Mononuclear cell (primary cell): Measurements from ENCODE around the gene PLEKHA7. TPM values are rescaled to one million over a fixed set of nuclear protein-coding genes. Genes with fewer than 3 reads are reported as not detected.

Source experiments
- H3K27me3 ChIP-seq: 2 replicates; pipeline ENCODE4 v1.6.0; 2011; ENCODE audit warnings: low read length, control low read depth; ENCODE audit not compliant: insufficient read depth
- H3K4me1 ChIP-seq: 2 replicates; pipeline ENCODE4 v1.5.1; 2011; ENCODE audit warnings: mild to moderate bottlenecking, low read length, control low read depth; ENCODE audit not compliant: insufficient read depth
- H3K4me3 ChIP-seq: 2 replicates; pipeline ENCODE4 v1.5.1; 2011; ENCODE audit warnings: mild to moderate bottlenecking, low read length, moderate library complexity
- H3K9me3 ChIP-seq: 2 replicates; pipeline ENCODE4 v1.5.1; 2011; ENCODE audit warnings: low read depth, mild to moderate bottlenecking, control low read depth, low read length
- total RNA-seq: library from RNA; depleted of rRNA; stranded (reverse); fragments of >200 nt; gene quantifications from one replicate; pipeline ENCODE4 v1.2.3, GENCODE V29; 2012

Gene PLEKHA7
- total RNA-seq, 1 donor = 1.7 TPM

GRCh38 chr11:16946477-16947282, 67.5 kb downstream of the PLEKHA7 start:
- no peaks in the 10 kb centered on the region for H3K27me3 ChIP-seq
- no peaks in the 10 kb centered on the region for H3K4me1 ChIP-seq
- H3K9me3 ChIP-seq = no peaks in the 10 kb centered on the region
- no peak overlapping the region for H3K4me3 ChIP-seq

- no peaks in the 10 kb centered on the region for H3K4me1 ChIP-seq
- no peak overlapping the region for H3K4me3 ChIP-seq
- H3K9me3 ChIP-seq = no peaks in the 10 kb centered on the region
- H3K27me3 ChIP-seq = no peaks in the 10 kb centered on the region
Measured at GRCh38 chr11:16945671-16946469, 68.3 kb downstream of the PLEKHA7 start.

- Histone ChIP-seq H3K9me3 (no peaks in the 10 kb centered on the region), H3K27me3 (no peaks in the 10 kb centered on the region), H3K4me1 (no peaks in the 10 kb centered on the region), H3K4me3 (no peak overlapping the region)
Measured at GRCh38 chr11:16942911-16943310, 71.3 kb downstream of the PLEKHA7 start.

GRCh38 chr11:16942342-16942741, 71.9 kb downstream of the PLEKHA7 start:
- no peaks in the 10 kb centered on the region for H3K9me3 ChIP-seq
- H3K4me3 ChIP-seq = no peak overlapping the region
- no peaks in the 10 kb centered on the region for H3K27me3 ChIP-seq
- H3K4me1 ChIP-seq = no peaks in the 10 kb centered on the region

- Histone ChIP-seq H3K4me1 (no peaks in the 10 kb centered on the region), H3K9me3 (no peaks in the 10 kb centered on the region), H3K27me3 (no peaks in the 10 kb centered on the region), H3K4me3 (no peak overlapping the region)
Measured at GRCh38 chr11:16941935-16942334, 72.3 kb downstream of the PLEKHA7 start.

GRCh38 chr11:16938061-16938460, 76.2 kb downstream of the PLEKHA7 start:
- Histone ChIP-seq H3K9me3 (no peaks in the 10 kb centered on the region), H3K4me1 (no peaks in the 10 kb centered on the region), H3K27me3 (no peaks in the 10 kb centered on the region), H3K4me3 (no peak overlapping the region)

GRCh38 chr11:16936643-16937042, 77.6 kb downstream of the PLEKHA7 start:
- no peak overlapping the region for H3K4me3 ChIP-seq
- no peaks in the 10 kb centered on the region for H3K4me1 ChIP-seq
- no peaks in the 10 kb centered on the region for H3K27me3 ChIP-seq
- no peaks in the 10 kb centered on the region for H3K9me3 ChIP-seq

GRCh38 chr11:16935518-16936302, 78.5 kb downstream of the PLEKHA7 start:
- no peaks in the 10 kb centered on the region for H3K27me3 ChIP-seq
- H3K9me3 ChIP-seq = no peaks in the 10 kb centered on the region
- no peaks in the 10 kb centered on the region for H3K4me1 ChIP-seq
- H3K4me3 ChIP-seq = no peak overlapping the region

- Histone ChIP-seq H3K27me3 (no peaks in the 10 kb centered on the region), H3K9me3 (no peaks in the 10 kb centered on the region)
Measured at GRCh38 chr11:16933756-16934603, 80.2 kb downstream of the PLEKHA7 start.

GRCh38 chr11:16933291-16933690, 80.9 kb downstream of the PLEKHA7 start:
- Histone ChIP-seq H3K27me3 (no peaks in the 10 kb centered on the region), H3K9me3 (no peaks in the 10 kb centered on the region), H3K4me3 (no peak overlapping the region), H3K4me1 (no peaks in the 10 kb centered on the region)

More at GRCh38 chr11:16933756-16934603, 80.2 kb downstream of the PLEKHA7 start:
- Histone ChIP-seq H3K4me3 (no peak overlapping the region), H3K4me1 (no peaks in the 10 kb centered on the region)

GRCh38 chr11:16928044-16928443, 86.2 kb downstream of the PLEKHA7 start:
- Histone ChIP-seq H3K27me3 (peaks cover 38% of the 10 kb centered on the region), H3K4me1 (no peaks in the 10 kb centered on the region), H3K4me3 (no peak overlapping the region), H3K9me3 (no peaks in the 10 kb centered on the region)

- Histone ChIP-seq H3K27me3 (peaks cover 38% of the 10 kb centered on the region), H3K9me3 (no peaks in the 10 kb centered on the region), H3K4me3 (no peak overlapping the region), H3K4me1 (no peaks in the 10 kb centered on the region)
Measured at GRCh38 chr11:16926883-16927626, 87.2 kb downstream of the PLEKHA7 start.

GRCh38 chr11:16925561-16926065, 88.6 kb downstream of the PLEKHA7 start:
- no peaks in the 10 kb centered on the region for H3K9me3 ChIP-seq
- no peaks in the 10 kb centered on the region for H3K4me1 ChIP-seq
- H3K27me3 ChIP-seq = peaks cover 38% of the 10 kb centered on the region
- no peak overlapping the region for H3K4me3 ChIP-seq
